ENCODE measurements around the gene SMIM21.

Gene SMIM21

GRCh38 chr18:75429975-75430374 lies 2.5 kb upstream of the SMIM21 start:
- H3K27ac ChIP-seq: no peak overlapping the region
- TF ChIP-seq CTCF (conservative IDR thresholded peaks at IDR 0.05) (no peak), ZFX (IDR thresholded peaks at IDR 0.05) (no peak)

- TF ChIP-seq CTCF (conservative IDR thresholded peaks at IDR 0.05): no peak
- no peak for TF ChIP-seq ZFX (IDR thresholded peaks at IDR 0.05)
- H3K27ac ChIP-seq: no peak overlapping the region
Measured at GRCh38 chr18:75428490-75428889, 987 bp upstream of the SMIM21 start.

- TF ChIP-seq ZFX (IDR thresholded peaks at IDR 0.05): no peak
- TF ChIP-seq CTCF (conservative IDR thresholded peaks at IDR 0.05): no peak
- H3K27ac ChIP-seq: no peak overlapping the region
Measured at GRCh38 chr18:75422341-75422910, 5.1 kb downstream of the SMIM21 start.

GRCh38 chr18:75421656-75422055 lies 5.8 kb downstream of the SMIM21 start:
- no peak for TF ChIP-seq CTCF (conservative IDR thresholded peaks at IDR 0.05)
- TF ChIP-seq ZFX (IDR thresholded peaks at IDR 0.05): no peak

GRCh38 chr18:75418293-75419005 lies 9.1 kb downstream of the SMIM21 start:
- H3K27ac ChIP-seq: no peak overlapping the region
- TF ChIP-seq ZFX (IDR thresholded peaks at IDR 0.05) (no peak), CTCF (conservative IDR thresholded peaks at IDR 0.05) (no peak)

More at GRCh38 chr18:75421656-75422055, 5.8 kb downstream of the SMIM21 start:
- H3K27ac ChIP-seq: no peak overlapping the region

- no peak overlapping the region for H3K27ac ChIP-seq
- TF ChIP-seq CTCF (conservative IDR thresholded peaks at IDR 0.05) (no peak), ZFX (IDR thresholded peaks at IDR 0.05) (no peak)
Measured at GRCh38 chr18:75410611-75411010, 16.9 kb downstream of the SMIM21 start.

- TF ChIP-seq ZFX (IDR thresholded peaks at IDR 0.05): no peak
- no peak for TF ChIP-seq CTCF (conservative IDR thresholded peaks at IDR 0.05)
Measured at GRCh38 chr18:75409806-75410205, 17.7 kb downstream of the SMIM21 start.

More at GRCh38 chr18:75409806-75410205, 17.7 kb downstream of the SMIM21 start:
- H3K27ac ChIP-seq: no peak overlapping the region

All from C4-2B (cell line).